Activated CD4-positive, alpha-beta T cell treated with anti-CD3 and anti-CD28 coated beads for 24 hours (primary cell): ENCODE measurements around the gene IGFBP1.
"Not testable (repeated sequence)": the region's sequence is repeated elsewhere in the genome, so short reads cannot be mapped to it uniquely, and the experiment has no call there.

Experiments used
- DNase-seq, 2 donors: peaks; one replicate each; pipeline ENCODE4 v3.0.0-alpha.2; 2020; ENCODE audit warnings: low read depth in 2 of 2

The IGFBP1 gene

DNA sequence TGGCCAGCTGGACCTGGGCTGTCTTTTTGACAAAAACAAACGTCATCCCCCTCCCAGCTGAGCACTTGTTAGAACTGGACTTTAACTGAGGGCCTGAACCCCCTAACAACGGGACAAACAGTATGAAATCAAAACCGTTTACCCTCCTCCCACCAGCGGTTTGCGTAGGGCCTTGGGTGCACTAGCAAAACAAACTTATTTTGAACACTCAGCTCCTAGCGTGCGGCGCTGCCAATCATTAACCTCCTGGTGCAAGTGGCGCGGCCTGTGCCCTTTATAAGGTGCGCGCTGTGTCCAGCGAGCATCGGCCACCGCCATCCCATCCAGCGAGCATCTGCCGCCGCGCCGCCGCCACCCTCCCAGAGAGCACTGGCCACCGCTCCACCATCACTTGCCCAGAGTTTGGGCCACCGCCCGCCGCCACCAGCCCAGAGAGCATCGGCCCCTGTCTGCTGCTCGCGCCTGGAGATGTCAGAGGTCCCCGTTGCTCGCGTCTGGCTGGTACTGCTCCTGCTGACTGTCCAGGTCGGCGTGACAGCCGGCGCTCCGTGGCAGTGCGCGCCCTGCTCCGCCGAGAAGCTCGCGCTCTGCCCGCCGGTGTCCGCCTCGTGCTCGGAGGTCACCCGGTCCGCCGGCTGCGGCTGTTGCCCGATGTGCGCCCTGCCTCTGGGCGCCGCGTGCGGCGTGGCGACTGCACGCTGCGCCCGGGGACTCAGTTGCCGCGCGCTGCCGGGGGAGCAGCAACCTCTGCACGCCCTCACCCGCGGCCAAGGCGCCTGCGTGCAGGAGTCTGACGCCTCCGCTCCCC lies at the start of gene IGFBP1:
Gene IGFBP1, plus strand, starts transcription at position 304 of the 808 bp plus-strand sequence. Its CDS starts 165 bp downstream, at position 469.
- DNase-seq = no peak

DNA sequence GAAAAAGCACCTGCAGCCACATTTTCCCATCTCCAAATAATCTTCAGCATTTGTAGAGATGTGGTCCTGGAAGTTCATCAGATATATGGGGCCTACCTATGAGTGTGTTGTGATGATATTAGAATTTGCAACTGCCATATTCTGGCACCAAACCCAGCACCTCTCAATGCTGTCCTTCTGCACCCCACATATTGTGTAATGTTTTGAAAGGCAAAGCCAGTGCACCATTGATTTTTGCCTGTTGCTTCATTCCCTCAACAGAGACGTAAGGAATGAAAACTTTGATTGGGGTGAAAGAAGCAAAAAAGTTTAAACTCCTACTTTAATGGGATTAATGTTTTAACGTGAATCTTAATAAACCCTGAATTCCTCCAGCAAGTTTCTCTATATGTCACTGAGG lies 49.4 kb upstream of the IGFBP1 start:
- DNase-seq = not testable (repeated sequence)

DNA sequence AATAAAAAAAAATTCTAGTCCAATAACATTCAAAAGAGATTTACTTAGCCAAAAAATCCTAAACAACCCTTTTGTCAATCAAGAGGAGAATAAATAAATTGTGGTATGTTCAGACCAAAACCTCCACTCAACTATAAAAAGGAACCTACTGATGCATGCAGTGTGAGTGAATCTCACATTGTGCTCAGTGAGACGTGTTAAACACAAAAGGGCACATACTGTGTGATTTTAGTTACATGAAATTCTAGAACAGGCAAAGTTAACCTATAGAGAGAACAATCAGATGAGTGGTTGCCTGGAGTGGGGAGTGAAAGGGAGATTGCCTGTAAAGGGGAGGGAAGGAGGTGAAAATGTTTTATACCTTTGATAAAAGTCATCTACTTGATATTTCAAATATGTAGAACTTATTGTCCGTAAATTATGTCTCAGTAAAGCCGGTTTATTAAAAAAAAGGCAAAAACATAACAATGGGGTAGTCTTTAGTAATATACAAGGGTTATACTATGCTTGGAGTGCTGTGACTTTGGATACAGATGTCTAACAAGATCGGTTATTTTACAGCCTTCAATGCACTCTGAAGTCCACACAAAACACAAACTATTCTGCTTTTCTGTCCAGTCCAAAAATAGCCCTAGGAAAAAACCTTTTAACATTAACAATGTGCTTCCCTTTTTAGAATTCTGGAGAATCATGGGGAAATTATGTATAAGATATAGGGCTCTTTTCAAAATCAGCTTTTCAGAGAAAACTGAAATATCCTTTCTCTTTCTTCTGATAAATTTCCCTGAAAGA lies 46.2 kb upstream of the IGFBP1 start:
- DNase-seq = not testable (repeated sequence)

DNA sequence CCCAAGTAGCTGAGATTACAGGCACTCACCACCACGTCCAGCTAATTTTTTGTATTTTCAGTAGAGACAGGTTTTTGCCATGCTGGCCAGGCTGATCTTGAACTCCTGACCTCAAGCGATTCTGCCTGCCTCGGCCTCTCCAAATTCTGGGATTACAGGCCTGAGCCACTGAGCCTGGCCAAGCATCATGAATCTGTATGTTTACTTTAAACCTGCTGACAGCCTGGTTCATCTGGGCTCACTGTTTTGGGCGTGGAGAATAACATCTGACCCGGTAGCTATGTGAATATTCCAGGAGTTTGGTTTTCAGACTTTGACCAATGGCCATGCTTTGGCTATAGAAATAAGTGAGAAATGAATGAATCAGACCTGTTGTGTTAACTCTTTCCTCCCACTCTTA lies 41.8 kb upstream of the IGFBP1 start:
- DNase-seq = not testable (repeated sequence)

DNA sequence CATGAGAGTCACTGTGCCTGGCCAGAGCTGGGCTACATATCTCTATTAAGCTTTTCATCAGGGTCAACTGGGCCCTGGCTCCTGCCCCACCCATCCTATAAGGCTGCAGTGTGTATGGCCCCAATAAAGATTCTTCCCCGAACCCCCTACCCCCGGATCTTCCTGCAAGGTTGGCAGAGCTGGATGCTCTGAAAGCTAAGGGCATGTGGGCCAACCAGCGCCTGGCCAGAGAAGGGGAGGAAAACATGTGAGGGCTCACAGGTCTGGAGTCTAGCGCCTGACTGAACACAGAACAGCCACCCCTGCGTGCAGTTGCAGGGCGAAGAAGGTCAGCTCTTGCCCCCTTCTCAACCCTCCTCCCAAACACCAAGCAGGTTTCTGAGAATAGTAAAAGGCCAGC lies 39.6 kb upstream of the IGFBP1 start:
- not testable (repeated sequence) for DNase-seq

DNA sequence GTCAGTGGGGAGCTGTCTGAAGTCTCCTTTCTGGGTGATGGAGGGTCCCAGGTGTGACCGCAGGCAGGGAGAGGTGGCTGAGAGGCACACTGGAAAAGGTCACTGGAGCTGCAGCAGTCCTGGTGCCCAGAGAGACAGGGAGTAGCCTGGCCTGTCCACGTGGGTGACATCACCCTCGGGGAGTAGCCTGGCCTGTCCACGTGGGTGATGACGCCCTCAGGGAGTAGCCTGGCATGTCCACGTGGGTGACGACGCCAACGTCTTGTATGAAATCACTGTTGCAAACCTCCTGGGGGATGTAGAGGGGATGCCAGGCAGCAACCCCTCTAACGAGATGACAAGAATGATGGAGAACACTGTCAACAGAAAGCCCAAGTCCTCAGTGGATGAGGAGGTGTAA lies 35.3 kb upstream of the IGFBP1 start:
- not testable (repeated sequence) for DNase-seq

DNA sequence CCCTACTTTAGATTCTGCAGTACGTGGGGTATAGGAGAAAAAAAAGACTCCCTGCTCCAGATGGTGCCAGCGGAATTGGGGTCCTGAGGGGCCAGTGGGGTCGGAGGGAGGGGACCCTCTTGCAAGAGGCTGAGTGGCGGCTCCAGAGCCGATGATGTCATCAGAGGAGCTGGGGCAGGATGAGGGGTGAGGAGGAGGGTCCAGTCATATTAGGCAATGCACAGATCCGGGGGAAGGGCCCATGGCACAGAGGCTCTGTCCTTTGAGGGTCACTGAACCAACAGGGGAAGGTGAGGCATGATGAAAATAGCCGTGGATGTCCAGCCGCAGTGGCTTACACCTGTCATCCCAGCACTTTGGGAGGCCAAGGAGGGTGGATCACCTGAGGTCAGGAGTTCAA lies 34.8 kb upstream of the IGFBP1 start:
- not testable (repeated sequence) for DNase-seq

DNA sequence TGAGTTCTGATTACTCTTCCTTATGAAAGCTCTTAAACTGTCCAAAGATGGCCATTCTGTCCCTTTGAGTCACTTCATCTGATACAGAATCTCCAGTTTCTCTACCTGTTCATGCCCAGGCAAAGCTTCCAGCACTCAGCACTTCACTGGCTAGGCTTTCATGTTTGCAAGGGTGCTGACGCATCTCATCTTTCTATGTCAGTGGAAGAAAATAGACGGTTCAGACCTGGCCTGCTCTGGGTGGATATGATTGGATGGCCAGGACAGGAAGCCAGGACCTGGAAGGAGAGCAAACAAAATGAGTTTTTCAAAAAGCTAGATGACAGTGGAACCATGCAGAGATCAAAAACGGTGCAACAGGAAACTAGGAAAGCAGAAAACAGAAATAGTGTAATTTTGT lies 32.6 kb upstream of the IGFBP1 start:
- not testable (repeated sequence) for DNase-seq

DNA sequence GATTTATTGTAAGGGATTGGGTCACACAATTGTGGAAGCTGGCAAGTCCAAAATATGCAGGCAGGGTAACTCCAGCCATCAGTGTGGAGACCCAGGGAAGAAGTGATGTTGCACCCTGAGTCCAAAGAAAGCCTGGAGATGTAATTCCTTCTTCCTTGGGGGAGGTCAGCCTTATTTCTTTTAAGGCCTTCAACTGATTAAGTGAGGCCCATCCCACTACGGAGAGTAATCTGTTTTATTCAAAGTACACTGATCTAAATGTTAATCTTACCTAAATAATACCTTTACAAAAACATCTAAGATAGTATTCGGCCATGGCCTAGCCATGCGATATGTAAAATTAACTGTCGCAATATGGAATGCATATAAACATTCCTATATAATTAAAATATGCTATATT lies 31.4 kb upstream of the IGFBP1 start:
- not testable (repeated sequence) for DNase-seq

DNA sequence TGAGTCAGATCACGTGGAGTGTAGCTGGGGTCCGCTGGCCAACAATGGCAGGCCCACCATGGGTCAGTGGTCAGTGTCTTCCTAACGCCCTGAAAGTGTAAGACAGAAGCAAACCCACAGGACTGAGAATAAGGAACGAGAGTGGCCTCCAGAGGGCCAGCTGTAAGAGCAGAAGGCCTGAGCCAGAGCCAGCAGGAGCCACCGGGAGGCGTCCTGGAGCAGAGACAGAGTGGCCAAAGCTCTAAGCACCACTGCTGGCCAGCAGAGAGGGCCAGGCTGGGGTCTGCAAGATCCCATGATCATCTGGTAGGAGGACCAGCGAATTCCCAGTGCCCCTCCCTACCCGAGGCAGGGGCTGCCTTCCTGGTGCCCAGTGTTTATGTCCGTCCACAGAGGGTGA lies 24.6 kb upstream of the IGFBP1 start:
- DNase-seq = no peak

DNA sequence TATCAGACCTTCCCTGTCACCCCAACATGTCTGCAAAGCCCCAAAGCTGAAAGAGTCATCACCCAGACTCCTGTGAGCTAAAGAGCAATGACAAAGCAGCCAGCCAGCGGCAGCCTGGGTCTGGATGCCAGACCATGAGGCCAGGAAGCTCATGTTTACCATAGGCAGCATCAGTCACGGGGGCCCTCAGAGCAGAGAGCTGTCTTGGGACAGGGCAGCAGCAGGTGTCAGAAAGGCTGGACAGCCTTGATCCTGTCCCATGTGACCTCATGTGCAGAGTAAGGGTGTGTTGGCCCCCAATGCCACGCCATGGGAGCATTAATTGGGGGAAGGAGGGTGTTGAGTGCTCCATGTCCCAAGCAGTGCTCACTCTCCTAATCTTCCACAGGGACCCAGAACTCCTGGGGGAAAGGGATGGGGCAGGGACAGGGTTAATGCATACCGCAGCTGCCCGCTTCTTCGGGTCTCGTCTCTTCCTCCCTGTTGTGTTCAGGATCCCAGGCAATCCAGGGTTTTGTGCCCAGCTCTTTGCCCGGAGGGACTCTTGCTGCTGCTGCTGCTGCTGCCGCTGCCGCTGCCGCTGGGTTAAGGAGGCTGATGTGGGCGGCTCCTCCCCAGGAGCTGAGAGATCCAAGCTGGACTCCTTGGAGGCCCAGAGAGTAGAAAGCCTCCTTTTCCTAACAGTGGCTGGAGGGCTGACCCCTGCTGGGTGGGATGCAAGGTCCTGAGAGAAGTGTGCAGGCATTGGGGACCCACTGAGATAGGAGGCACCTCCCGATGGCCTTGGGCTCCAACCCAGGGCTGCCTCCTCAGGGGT lies 22.5 kb upstream of the IGFBP1 start:
- DNase-seq = no peak

DNA sequence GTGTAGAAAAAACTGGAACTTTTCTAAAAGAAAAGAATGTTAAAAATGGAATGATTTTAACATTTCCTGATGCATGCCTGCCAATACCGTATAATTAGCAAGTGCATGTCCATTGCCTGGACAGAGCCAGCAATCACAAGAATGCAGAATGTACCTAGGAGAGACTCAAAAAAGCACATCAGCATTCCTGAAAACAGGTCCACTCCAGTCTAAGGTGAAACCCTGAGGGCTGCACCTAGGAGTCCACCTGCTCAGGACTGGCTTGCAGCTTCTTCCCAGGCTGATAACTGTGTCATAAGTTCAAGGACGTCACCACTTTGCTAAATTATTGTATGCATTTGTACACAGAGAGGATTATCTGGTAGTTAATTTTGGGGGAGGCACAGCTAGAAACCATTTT lies 20.8 kb upstream of the IGFBP1 start:
- no peak for DNase-seq

DNA sequence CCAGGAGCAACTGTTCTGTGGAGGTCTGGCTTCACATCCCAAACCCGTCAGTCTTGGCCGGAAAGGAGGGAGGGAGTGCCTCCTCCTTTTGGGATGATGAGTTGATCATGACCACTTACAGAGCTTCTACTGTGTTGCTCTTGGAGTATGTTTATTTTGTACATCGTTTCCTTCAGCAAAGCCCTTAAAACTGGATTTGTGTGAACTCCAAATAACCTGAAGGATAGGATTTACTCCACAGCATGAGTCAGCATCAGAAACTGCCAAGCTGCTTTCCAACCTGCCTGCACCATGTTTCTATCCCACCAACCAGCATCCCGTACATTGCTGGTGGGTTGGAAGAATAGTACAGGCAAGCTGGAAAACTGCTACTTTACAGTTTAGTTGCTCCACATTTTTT lies 18.9 kb upstream of the IGFBP1 start:
- no peak for DNase-seq

DNA sequence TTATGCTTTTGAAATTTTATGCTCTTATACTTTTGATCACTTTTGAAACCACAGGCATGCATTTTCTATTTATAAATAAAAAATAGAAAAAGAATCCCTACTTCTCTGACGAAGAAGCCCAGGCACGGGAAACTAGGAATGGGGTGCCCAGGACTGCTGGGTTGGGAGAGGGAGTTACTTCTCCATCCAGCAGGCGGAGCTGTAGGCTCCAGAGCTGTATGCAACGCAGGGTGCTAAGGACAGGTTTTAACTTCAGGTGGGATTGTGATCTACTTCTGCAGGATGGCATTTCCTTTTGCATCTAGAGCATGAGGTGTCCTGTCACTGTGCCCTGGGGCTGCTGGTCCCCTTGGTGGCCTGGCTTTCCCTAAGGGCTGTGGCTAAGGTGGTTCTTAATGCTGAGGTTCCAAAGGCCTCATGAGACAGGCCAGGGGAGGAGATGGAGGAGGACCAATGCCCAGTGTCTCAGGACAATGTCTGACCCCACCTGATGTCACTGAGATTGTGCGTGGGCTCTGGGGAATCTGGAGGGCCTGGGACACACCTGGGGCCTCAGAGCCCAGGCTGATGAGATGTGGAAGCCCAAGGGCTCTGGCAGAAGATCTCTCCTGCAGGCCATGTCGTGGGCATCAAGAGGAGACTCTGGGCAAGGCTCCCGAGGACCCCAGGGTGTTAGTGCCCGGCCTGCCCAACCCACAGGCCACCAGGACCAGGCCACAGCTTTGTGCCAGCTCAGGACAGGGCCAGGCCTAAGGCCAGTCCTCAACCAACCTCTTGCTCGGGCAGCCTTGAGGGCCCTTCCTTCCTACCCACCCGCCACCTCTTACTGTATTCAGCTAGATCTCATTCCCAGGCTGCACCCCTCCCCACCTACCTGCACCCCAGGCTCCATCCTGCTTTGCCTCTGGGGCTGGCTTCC lies 15.9 kb upstream of the IGFBP1 start:
- no peak for DNase-seq

DNA sequence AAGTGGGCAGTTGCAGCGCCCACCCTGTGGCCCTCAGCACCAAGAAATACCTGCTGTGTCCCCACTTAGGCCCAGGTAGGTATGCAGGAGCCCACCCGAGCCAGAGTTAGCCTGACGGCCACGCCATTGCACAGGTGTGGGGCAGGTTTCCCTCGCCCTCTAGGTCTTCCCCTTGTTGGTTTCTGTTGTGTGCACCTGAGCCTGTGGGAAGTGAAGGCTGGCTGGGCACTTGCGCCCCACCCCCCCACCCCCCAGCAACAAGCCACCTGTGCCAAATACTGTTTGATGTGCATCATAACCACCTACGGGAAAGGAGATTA lies 15.3 kb upstream of the IGFBP1 start, which contains the start of gene CCDC201:
Gene CCDC201, minus strand, starts transcription at position 48 of the 320 bp plus-strand sequence. CDS start 75 bp downstream, outside the sequence.
- no peak for DNase-seq

DNA sequence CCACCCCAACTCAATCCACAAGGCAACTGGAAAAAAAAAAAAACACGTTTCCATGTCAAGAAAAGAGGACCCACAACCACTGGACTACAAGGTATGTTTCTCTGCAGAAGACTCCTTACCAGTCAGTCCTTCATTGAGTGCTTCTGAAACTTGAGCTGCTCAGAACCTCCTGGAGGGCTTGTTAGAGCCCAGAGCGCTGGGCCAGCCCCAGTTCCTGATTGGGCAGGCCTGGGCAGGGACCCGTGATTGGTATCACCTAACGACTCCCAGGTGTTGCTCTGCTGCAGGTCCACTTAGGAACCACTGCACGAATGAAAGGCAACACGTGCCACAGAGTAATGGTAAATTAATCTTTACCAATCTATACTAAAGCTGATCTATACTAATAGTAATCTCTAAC lies 14.9 kb upstream of the IGFBP1 start:
- no peak for DNase-seq

DNA sequence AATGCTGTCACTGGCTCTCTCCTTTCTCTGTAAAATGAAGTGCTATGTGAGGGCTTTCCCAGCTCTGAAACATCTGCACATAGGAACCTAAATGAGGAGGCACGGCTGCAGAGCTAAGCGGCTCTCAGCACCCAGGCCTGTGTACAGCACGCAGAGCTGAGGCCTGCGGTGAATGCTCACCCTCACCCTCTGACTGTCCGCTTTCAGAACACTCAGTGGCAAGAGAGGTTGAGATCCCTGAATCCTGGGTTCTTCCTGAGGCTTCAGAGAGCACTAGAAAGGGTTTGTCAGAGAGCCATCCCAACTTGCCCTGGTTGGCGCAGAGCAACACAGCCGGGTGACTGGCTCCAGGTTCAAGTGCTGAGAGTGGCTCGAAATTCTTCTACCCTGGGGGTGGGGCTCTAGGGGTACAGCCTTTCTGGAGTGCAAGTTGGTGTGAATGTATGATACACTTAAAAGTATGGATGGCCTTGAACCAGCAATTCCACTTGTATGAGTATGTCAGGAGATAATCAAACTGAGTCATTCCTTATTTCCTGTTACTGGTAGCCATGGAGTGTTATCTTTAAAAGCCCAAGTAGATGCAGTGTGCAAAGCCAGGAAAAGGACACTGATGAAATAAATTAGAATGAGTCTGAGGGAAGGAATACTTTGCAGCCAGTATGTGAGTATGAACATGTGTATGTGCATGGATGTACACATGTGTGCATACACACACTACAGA lies 13.7 kb upstream of the IGFBP1 start:
- DNase-seq = no peak

DNA sequence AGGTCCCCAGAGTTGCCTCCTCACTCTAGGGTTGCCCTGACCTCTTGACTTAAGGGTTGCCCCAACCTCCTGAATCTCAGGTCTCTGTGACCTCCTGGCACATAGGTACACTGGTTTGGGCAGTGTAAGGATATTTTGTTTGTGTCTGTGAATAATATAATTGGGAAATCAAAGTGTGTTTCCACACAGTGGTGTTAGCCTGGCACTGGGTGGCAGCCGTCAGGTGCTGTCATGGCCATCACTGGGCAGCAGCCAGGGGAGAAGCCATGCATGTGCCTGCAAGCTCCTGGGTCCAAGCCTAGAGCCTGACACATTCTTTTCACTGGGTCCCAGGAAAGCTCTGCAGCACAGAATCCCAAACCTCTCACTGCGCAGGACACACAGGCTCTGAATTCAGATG lies 11.8 kb upstream of the IGFBP1 start:
- DNase-seq = no peak

DNA sequence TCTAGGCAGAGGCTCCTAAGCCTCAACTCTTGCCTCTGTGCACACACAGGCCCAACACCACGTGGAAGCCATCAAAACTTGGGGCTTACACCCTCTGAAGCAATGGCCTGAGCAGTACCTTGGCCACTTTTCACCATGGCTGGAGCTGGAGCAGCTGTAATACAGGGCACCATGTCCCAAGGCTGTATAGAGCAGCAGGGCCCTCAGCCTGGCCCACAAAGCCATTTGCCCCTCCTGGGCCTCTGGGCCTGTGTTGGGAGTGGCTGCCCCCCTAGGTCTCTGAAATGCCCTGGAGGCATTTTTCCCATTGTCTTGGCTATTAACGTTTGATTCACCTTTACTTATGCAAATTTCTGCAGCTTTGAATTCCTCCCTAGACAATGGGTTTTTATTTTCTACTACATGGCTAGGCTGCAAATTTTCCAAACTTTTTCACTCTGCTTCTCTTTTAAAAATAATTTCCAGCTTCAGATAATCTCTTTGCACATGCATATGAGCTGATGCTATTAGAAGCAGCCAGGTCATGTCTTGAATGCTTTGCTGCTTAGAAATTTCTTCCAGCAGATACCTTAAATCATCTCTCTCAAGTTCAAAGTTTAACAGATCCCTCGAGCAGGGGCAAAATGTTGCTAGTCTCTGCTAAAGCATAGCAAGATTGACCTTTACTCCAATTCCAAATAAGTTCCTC lies 9.7 kb upstream of the IGFBP1 start:
- no peak for DNase-seq

DNA sequence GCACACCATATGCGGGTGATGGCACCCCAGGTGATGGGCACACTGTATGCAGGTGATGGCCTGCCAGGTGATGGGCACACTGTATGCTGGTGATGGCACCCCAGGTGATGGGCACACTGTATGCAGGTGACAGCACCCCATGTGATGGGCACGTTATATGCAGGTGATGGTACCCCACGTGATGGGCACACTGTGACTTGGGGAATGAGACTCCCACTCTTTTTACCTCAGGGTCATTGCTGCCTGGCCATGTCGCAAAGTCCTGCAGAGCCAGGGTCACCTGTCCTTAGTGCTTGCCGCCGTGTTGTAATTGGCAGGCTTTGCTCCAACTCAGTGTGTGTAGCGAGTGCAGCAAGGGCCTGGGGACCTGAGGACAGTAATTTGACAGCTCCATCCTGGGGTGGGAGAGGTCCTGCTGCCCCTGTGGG lies 7.8 kb upstream of the IGFBP1 start:
- DNase-seq = no peak
